IMR-90 (cell line): ENCODE measurements around the gene ELP4. TPM values are rescaled to one million over a fixed set of nuclear protein-coding genes. Genes with fewer than 3 reads are reported as not detected.

Experiments used
- ATAC-seq: fragments of 200-7000 bp; cut with Tn5 transposase; 2 replicates; pipeline ENCODE4 v1.9.1; 2020; ENCODE audit warnings: low read depth, mild to moderate bottlenecking, moderate library complexity
- BruUV-seq: library from RNA; stranded (reverse); fragments of 400-500 nt; replicated peaks from 2 replicates; lab custom pipeline; 2021; lab: Mats Ljungman, UMichigan
- CTCF ChIA-PET: fragments of 300-600 bp; formaldehyde crosslinking; extraction: SDS; loops from one replicate; lab custom pipeline; 2021; ENCODE audit warnings: antibody characterized with exemption; lab: Yijun Ruan, JAX
- POLR2A ChIA-PET: fragments of 300-600 bp; sonication (Branson Sonifier 250); formaldehyde crosslinking; loops from one replicate; lab custom pipeline; 2022; ENCODE audit warnings: antibody characterized with exemption; ENCODE audit not compliant: unreplicated experiment; lab: Charles Lee
- DNase-seq: peaks from one replicate; pipeline ENCODE4 v3.0.0; 2013
- H2AFZ ChIP-seq: replicated peaks from 2 replicates; pipeline ENCODE3; 2013; ENCODE audit warnings: low read length, mild to moderate bottlenecking; ENCODE audit not compliant: poor library complexity
- H2AK5ac ChIP-seq: 2 replicates; pipeline ENCODE4 v1.6.1; 2013; ENCODE audit warnings: low read depth, low read length, inconsistent platforms
- H2AK9ac ChIP-seq: replicated peaks from 2 replicates; pipeline ENCODE3; 2013; ENCODE audit warnings: mild to moderate bottlenecking, low read depth, low read length, moderate library complexity; ENCODE audit not compliant: poor library complexity
- H2BK120ac ChIP-seq: 2 replicates; pipeline ENCODE4 v1.6.1; 2013; ENCODE audit warnings: low read depth, low read length, inconsistent platforms
- H2BK15ac ChIP-seq: 3 replicates; pipeline ENCODE4 v1.6.1; 2013; ENCODE audit warnings: low read depth, low read length, inconsistent platforms
- H2BK20ac ChIP-seq: 2 replicates; pipeline ENCODE4 v1.6.1; 2013; ENCODE audit warnings: low read depth, mild to moderate bottlenecking, inconsistent platforms, low read length, moderate library complexity
- H2BK5ac ChIP-seq: 2 replicates; pipeline ENCODE4 v1.6.1; 2013; ENCODE audit warnings: mild to moderate bottlenecking, low read depth, low read length, inconsistent platforms; ENCODE audit not compliant: poor library complexity, severe bottlenecking
- H3K14ac ChIP-seq: replicated peaks from 2 replicates; pipeline ENCODE4 v1.6.1; 2013; ENCODE audit warnings: low read depth, low read length, inconsistent platforms
- H3K18ac ChIP-seq: 2 replicates; pipeline ENCODE4 v1.6.1; 2013; ENCODE audit warnings: low read depth, low read length, control low read depth
- H3K23ac ChIP-seq: 2 replicates; pipeline ENCODE4 v1.6.1; 2013; ENCODE audit warnings: low read depth, low read length, inconsistent platforms
- H3K27ac ChIP-seq: 2 replicates; pipeline ENCODE4 v1.5.1; 2013; ENCODE audit warnings: mild to moderate bottlenecking, control low read depth, low read length; ENCODE audit not compliant: insufficient read depth
- H3K27me3 ChIP-seq: 2 replicates; pipeline ENCODE4 v1.6.1; 2013; ENCODE audit warnings: low read length; ENCODE audit not compliant: control insufficient read depth, insufficient read depth
- H3K36me3 ChIP-seq: 2 replicates; pipeline ENCODE4 v1.6.1; 2013; ENCODE audit warnings: low read length, mixed read lengths; ENCODE audit not compliant: control insufficient read depth, insufficient read depth
- H3K4ac ChIP-seq: 2 replicates; pipeline ENCODE4 v1.6.1; 2013; ENCODE audit warnings: low read depth, low read length, inconsistent platforms
- H3K4me1 ChIP-seq: 2 replicates; pipeline ENCODE4 v1.6.1; 2013; ENCODE audit warnings: low read length, mixed read lengths; ENCODE audit not compliant: control insufficient read depth, insufficient read depth
- H3K4me2 ChIP-seq: 2 replicates; pipeline ENCODE4 v1.6.1; 2013; ENCODE audit warnings: low read depth, mild to moderate bottlenecking, control low read depth, low read length, moderate library complexity
- H3K4me3 ChIP-seq: 2 replicates; pipeline ENCODE4 v1.5.1; 2013; ENCODE audit warnings: low read depth, mild to moderate bottlenecking, control low read depth, low read length, moderate library complexity; ENCODE audit not compliant: insufficient read depth
- H3K56ac ChIP-seq: 2 replicates; pipeline ENCODE4 v1.6.1; 2013; ENCODE audit warnings: low read length, inconsistent platforms; ENCODE audit not compliant: insufficient read depth; ENCODE audit errors: extremely low read depth
- H3K79me1 ChIP-seq, 2 experiments: 2 replicates each; pipeline ENCODE4 v1.6.1; 2013; ENCODE audit warnings: low read length in 2 of 2, inconsistent platforms in 1 of 2, low read depth in 1 of 2
- H3K9ac ChIP-seq: 2 replicates; pipeline ENCODE4 v1.6.1; 2013; ENCODE audit warnings: low read depth, low read length, control low read depth
- H3K9me1 ChIP-seq: 2 replicates; pipeline ENCODE4 v1.6.1; 2013; ENCODE audit warnings: low read length, inconsistent platforms; ENCODE audit not compliant: insufficient read depth
- H3K9me3 ChIP-seq: 2 replicates; pipeline ENCODE4 v1.6.1; 2013; ENCODE audit warnings: low read length; ENCODE audit not compliant: control insufficient read depth, insufficient read depth
- H4K20me1 ChIP-seq: 2 replicates; pipeline ENCODE4 v1.6.1; 2013; ENCODE audit warnings: low read length, inconsistent platforms; ENCODE audit not compliant: insufficient read depth
- H4K5ac ChIP-seq: 2 replicates; pipeline ENCODE4 v1.6.1; 2013; ENCODE audit warnings: mild to moderate bottlenecking, low read depth, low read length, control low read depth
- H4K8ac ChIP-seq, 2 experiments: 2 replicates each; pipeline ENCODE4 v1.6.1; 2013; ENCODE audit warnings: low read depth in 2 of 2, low read length in 2 of 2, control low read depth in 1 of 2, inconsistent platforms in 1 of 2
- H4K91ac ChIP-seq: 2 replicates; pipeline ENCODE4 v1.6.1; 2013; ENCODE audit warnings: low read depth, low read length, inconsistent platforms; ENCODE audit not compliant: insufficient read depth
- FOS ChIP-seq: fragments of 150-350 bp; IDR thresholded peaks from 2 replicates; pipeline ENCODE4 v1.6.1; 2016; ENCODE audit warnings: low read depth, low read length
- MAFK ChIP-seq: IDR thresholded peaks from 2 replicates; pipeline ENCODE4 v1.6.1; 2012; ENCODE audit warnings: low read depth, low read length, improper control_type of control experiment
- NFE2L2 ChIP-seq: fragments of 150-350 bp; IDR thresholded peaks from 2 replicates; pipeline ENCODE4 v1.6.1; 2016; ENCODE audit warnings: low read depth, mild to moderate bottlenecking, low read length
- RAD21 ChIP-seq: IDR thresholded peaks from 2 replicates; pipeline ENCODE4 v1.6.1; 2012; ENCODE audit warnings: low read length, improper control_type of control experiment
- RFX5 ChIP-seq: IDR thresholded peaks from 2 replicates; pipeline ENCODE4 v1.8.0; 2012; ENCODE audit warnings: low read depth, mild to moderate bottlenecking, low read length, moderate library complexity
- WGBS, 2 experiments: methylation state at CpG; one replicate each; pipeline versions ENCODE4 v1.1.5 to v1.1.7; 2013; ENCODE audit warnings: missing lambda C conversion rate in 2 of 2; ENCODE audit not compliant: insufficient read length in 1 of 2; ENCODE audit errors: extremely low coverage in 2 of 2; 5-methylcytosine and 5-hydroxymethylcytosine counted together
- dilution Hi-C: fragments of 300-500 bp; cut with HindIII; formaldehyde crosslinking; loops from one replicate; pipeline ENCODE4 v1.14.3; 2018; ENCODE audit warnings: low sequenced_read_pairs; ENCODE audit not compliant: unreplicated experiment
- in situ Hi-C: fragments of 300-500 bp; cut with MboI; formaldehyde crosslinking; loops from 3 replicates; pipeline ENCODE4 v1.14.3; 2019; ENCODE audit warnings: low sequenced_read_pairs, inconsistent platforms, mixed read lengths
- intact Hi-C: fragments of 100-400 bp; cut with micrococcal nuclease; formaldehyde crosslinking; loops from 2 replicates; pipeline ENCODE4 v1.10.0; 2022
- polyA plus RNA-seq, 3 experiments: library from polyadenylated mRNA; depleted of rRNA; stranded (reverse); fragments of >200 nt; gene quantifications; 2 replicates each; pipeline ENCODE4 v1.2.3, GENCODE V29; 2012; ENCODE audit warnings: low replicate concordance in 1 of 3
- total RNA-seq: library from RNA; depleted of rRNA; stranded (reverse); fragments of >200 nt; gene quantifications from 2 replicates; pipeline ENCODE4 v1.2.3, GENCODE V29; 2012

Gene ELP4
- total and polyA plus RNA-seq, 2 of the 4 experiments (the other 2 are of a cell fraction), result 8.4 to 20.4 TPM

DNA sequence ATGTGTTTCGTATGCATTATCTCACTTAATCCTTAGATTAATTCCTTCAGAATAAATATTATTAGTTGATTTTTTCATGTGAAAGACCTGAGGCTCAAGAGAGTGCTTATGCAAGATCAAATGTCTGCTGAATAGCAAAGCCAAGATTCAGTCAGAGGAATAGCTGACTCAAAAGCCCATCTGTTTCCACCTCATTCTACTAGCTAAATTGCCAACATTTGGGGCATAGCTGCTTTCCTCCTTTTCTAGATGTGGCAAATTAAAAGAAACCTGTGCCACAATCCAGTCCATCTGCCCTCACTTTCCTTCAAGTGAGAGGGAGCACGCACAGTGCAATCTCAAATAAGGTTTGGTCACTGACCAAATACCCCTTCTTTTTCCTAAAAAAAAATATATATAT lies 180.5 kb downstream of the ELP4 start:
- H2AFZ ChIP-seq, result no peak overlapping the region
- DNase-seq (peak; percentile 24), ATAC-seq (no peak)
- H2BK5ac ChIP-seq, result no peak overlapping the region
- H3K27ac ChIP-seq, result no peak overlapping the region
- H4K91ac ChIP-seq, result no peak overlapping the region
- H3K4me1 ChIP-seq, result no peaks in the 10 kb centered on the region; the same call in 1 of the 2 replicates
- no peak overlapping the region for H3K4ac ChIP-seq
- no peak overlapping the region for H2BK20ac ChIP-seq
- no peaks in the 10 kb centered on the region for H3K27me3 ChIP-seq
- no peak overlapping the region for H3K9ac ChIP-seq
- H4K20me1 ChIP-seq, result no peaks in the 10 kb centered on the region
- H3K14ac ChIP-seq, result no peak overlapping the region
- no peak overlapping the region for H3K18ac ChIP-seq
- TF ChIP-seq RAD21 (no peak), NFE2L2 (no peak), RFX5 (no peak), FOS (no peak), MAFK (no peak)
- dilution Hi-C loops, result no loop called here
- H3K23ac ChIP-seq, result no peak overlapping the region
- no peak overlapping the region for H3K4me2 ChIP-seq
- ChIA-PET POLR2A (interaction anchor here (0.8 kb wide), 1 partner anchor 11 kb away, joined by 10 read pairs; no protein-coding TSS in a partner anchor), CTCF (interaction anchor here (1.1 kb wide), 1 partner anchor 30 kb away, joined by 3 read pairs; no protein-coding TSS in a partner anchor)
- no peaks in the 10 kb centered on the region for H3K36me3 ChIP-seq
- H2AK5ac ChIP-seq, result no peak overlapping the region
- H2BK120ac ChIP-seq, result no peak overlapping the region
- in situ Hi-C loops, result no loop called here
- no peaks in the 10 kb centered on the region for H3K9me1 ChIP-seq
- no peak overlapping the region for H4K5ac ChIP-seq
- no peak overlapping the region for H3K56ac ChIP-seq
- H3K9me3 ChIP-seq, result no peaks in the 10 kb centered on the region
- H3K79me1 ChIP-seq, result no peaks in the 10 kb centered on the region
- no CpG with 5 or more reads among the region's 2 CpGs for WGBS, 2 experiments
- intact Hi-C loops, result no loop called here
- BruUV-seq, result no TSS peak
- no peak overlapping the region for H3K4me3 ChIP-seq
- no peak overlapping the region for H2AK9ac ChIP-seq
- no peak overlapping the region for H2BK15ac ChIP-seq
- no peak overlapping the region for H4K8ac ChIP-seq
